Breast epithelium (tissue), 3 donors: ENCODE data around the gene CCDC85A.

ENCODE experiments used
- POLR2A ChIP-seq: fragments of 450-650 bp; IDR thresholded peaks from one replicate; pipeline ENCODE4 v1.6.1; 2016; ENCODE audit warnings: antibody characterized with exemption, mild to moderate bottlenecking, moderate library complexity
- TF ChIP-seq, protein P1 (sequence below), 3 donors: fragments of 450-650 bp; IDR thresholded peaks; one replicate each; pipeline ENCODE4 v1.5.1; 2016 to 2017; ENCODE audit warnings: antibody characterized with exemption in 3 of 3, mild to moderate bottlenecking in 3 of 3, moderate library complexity in 3 of 3

DNA sequence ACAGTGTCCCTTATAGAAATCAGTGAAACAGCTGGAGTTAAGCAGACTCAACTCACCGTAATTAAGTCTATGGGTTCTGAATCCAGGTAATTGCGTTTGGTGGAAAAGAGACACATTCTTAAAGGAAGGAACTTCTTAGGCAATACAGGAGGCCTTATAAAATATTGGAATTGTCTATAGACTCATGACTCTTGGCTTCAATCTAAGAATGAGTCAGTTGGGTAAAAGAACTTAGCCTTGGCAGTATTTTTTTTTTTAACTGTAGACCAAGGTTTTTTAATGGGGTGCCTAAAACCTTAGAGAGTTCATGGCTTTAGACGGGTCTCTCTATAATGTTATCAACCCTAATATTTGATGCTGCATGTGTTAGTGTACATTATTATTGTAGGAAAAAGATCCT lies 47.6 kb downstream of the CCDC85A start:
- TF ChIP-seq, protein P1, sequence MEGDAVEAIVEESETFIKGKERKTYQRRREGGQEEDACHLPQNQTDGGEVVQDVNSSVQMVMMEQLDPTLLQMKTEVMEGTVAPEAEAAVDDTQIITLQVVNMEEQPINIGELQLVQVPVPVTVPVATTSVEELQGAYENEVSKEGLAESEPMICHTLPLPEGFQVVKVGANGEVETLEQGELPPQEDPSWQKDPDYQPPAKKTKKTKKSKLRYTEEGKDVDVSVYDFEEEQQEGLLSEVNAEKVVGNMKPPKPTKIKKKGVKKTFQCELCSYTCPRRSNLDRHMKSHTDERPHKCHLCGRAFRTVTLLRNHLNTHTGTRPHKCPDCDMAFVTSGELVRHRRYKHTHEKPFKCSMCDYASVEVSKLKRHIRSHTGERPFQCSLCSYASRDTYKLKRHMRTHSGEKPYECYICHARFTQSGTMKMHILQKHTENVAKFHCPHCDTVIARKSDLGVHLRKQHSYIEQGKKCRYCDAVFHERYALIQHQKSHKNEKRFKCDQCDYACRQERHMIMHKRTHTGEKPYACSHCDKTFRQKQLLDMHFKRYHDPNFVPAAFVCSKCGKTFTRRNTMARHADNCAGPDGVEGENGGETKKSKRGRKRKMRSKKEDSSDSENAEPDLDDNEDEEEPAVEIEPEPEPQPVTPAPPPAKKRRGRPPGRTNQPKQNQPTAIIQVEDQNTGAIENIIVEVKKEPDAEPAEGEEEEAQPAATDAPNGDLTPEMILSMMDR (IDR thresholded peaks at IDR 0.05): no peak
- TF ChIP-seq POLR2A: no peak
